ENCODE results near the gene FARS2.

FARS2 gene

GRCh38 chr6:5439749-5440148 lies 178.4 kb downstream of the FARS2 start:
- DNase-seq = no peak

- no peak for DNase-seq
Measured at GRCh38 chr6:5442319-5442718, 181.0 kb downstream of the FARS2 start.

GRCh38 chr6:5442916-5443315 lies 181.6 kb downstream of the FARS2 start:
- DNase-seq = no peak

- no peak for DNase-seq
Measured at GRCh38 chr6:5443491-5443890, 182.2 kb downstream of the FARS2 start.

- peak; percentile 59 for DNase-seq
Measured at GRCh38 chr6:5446362-5447075, 185.2 kb downstream of the FARS2 start.

GRCh38 chr6:5447921-5448320 lies 186.6 kb downstream of the FARS2 start:
- DNase-seq = no peak

GRCh38 chr6:5450073-5450472 lies 188.8 kb downstream of the FARS2 start:
- no peak for DNase-seq

- DNase-seq = no peak
Measured at GRCh38 chr6:5453546-5453945, 192.2 kb downstream of the FARS2 start.

- no peak for DNase-seq
Measured at GRCh38 chr6:5455142-5455541, 193.8 kb downstream of the FARS2 start.

- DNase-seq = no peak
Measured at GRCh38 chr6:5457041-5457440, 195.7 kb downstream of the FARS2 start.

- no peak for DNase-seq
Measured at GRCh38 chr6:5457983-5458683, 196.8 kb downstream of the FARS2 start.

GRCh38 chr6:5459346-5459745 lies 198.0 kb downstream of the FARS2 start:
- no peak for DNase-seq

- no peak for DNase-seq
Measured at GRCh38 chr6:5461365-5461764, 200.1 kb downstream of the FARS2 start.

GRCh38 chr6:5462856-5463255 lies 201.5 kb downstream of the FARS2 start:
- DNase-seq = no peak

GRCh38 chr6:5463690-5464089 lies 202.4 kb downstream of the FARS2 start:
- peak; percentile 29 for DNase-seq

GRCh38 chr6:5464099-5464885 lies 203.0 kb downstream of the FARS2 start:
- DNase-seq = peak; percentile 52

GRCh38 chr6:5466281-5467136 lies 205.2 kb downstream of the FARS2 start:
- DNase-seq = peak; percentile 75

GRCh38 chr6:5468586-5468985 lies 207.3 kb downstream of the FARS2 start:
- peak; percentile 79 for DNase-seq

- no peak for DNase-seq
Measured at GRCh38 chr6:5469101-5469846, 208.0 kb downstream of the FARS2 start.

GRCh38 chr6:5471044-5471443 lies 209.7 kb downstream of the FARS2 start:
- DNase-seq = peak; percentile 73

- DNase-seq = peak; percentile 77
Measured at GRCh38 chr6:5471637-5472398, 210.5 kb downstream of the FARS2 start.
